Right lobe of liver (tissue), 4 donors: ENCODE results near the gene ABLIM2.

ENCODE experiments used
- CTCF ChIP-seq, 4 donors: fragments of 200-600 bp in 3 of 4; fragments of 450-650 bp in 1 of 4; IDR thresholded peaks; one replicate each; pipeline versions ENCODE4 v1.5.1 to v1.8.0; 2016 to 2022; ENCODE audit warnings: antibody characterized with exemption in 4 of 4, mild to moderate bottlenecking in 2 of 4
- POLR2A ChIP-seq: fragments of 450-650 bp; IDR thresholded peaks from one replicate; pipeline ENCODE4 v1.6.1; 2017; ENCODE audit warnings: antibody characterized with exemption, mild to moderate bottlenecking
- donor health status: DM: no; HTN: no; CAD: no.
- donor health status: DM: no; HTN: no; CAD: no.
- donor health status: DM: no; HTN: yes; CAD: no.

DNA sequence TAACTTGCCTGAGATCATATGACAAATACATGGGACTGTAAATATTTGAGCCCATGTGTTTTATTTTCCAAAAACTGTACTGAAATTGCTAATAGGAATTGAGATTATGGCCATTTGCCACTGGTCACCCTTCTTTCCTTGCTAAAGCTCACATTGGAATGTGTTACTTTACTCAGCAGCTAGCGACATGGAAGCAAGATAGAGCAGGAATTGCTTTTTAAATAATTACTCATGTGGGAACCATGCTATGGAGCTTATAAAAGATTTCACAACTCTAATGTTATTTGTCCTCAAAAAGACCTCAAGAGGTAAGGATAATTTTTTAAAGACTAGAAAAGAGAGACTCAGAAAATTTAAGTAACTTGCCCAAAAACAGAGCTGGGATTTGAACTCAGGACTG lies 170.2 kb downstream of the ABLIM2 start:
- TF ChIP-seq CTCF (IDR thresholded peaks at IDR 0.05) = no peak
- no peak for TF ChIP-seq POLR2A
